Activated CD4-positive, CD25-positive, alpha-beta regulatory T cell treated with anti-CD3 and anti-CD28 coated beads, Interleukin-2, amount 50 U/mL, for 16 hours (primary cell): Measurements from ENCODE around the gene DEFB113.

ENCODE experiments used
- DNase-seq: peaks from one replicate; pipeline ENCODE4 v3.0.0-alpha.2; 2020; ENCODE audit warnings: low read depth, low spot score

The DEFB113 gene

GRCh38 chr6:49937017-49937416 lies 32.4 kb downstream of the DEFB113 start:
- no peak for DNase-seq

DNA sequence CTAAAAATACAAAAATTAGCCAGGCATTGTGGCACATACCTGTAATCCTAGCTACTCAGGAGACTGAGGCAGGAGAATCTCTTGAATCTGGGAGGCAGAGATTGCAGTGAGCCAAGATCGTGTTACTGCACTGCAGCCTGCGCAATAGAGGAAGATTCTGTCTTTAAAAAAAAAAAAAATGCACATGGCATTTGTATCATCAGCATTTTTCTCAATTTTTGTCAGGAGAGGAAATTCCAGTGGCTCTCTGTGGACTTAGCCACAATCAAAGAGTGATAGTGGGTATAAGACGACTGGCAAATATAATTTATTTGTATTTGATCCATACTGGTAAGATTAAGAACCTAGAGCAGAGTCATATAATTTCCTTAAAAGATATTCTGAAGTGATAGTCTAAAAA lies 34.0 kb downstream of the DEFB113 start:
- DNase-seq = no peak

DNA sequence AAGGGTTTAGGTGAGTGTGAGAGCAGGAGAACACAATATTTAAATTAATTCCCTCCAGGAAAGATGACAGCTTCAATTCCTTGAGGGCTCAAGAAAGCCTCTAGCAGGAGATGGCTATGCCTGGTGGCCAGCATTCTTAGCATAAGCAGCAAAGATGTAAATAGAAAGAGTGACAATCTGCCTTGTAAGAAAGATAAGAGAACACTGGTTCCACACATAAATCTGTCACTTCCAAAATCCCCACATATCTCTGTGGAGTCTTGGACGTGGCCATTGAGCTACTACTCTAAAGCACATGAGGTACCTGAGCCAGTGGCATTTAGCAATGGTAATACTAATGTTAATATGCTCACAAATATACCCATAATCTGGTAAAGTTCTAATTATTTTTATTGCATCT lies 34.7 kb downstream of the DEFB113 start:
- no peak for DNase-seq

DNA sequence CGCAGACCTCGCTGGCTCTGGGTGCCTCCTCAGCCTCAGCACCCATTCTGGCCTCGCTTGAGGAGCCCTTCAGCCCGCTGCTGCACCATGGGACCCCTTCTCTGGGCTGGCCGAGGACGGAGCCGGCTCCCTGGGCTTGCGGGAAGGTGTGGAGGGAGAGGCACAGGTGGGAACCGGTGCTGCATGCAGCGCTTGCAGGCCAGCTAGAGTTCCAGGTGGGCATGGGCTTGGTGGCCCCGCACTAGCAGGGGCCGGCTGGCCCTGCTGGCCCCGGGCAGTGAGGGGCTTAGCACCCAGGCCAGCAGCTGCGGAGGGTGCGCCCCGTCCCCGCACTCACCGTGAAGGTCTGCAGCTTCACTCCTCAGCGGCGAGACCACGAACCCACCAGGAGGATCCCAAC lies 35.9 kb downstream of the DEFB113 start:
- DNase-seq = no peak

GRCh38 chr6:49929340-49929739 lies 40.1 kb downstream of the DEFB113 start:
- no peak for DNase-seq

- DNase-seq = no peak
Measured at GRCh38 chr6:49923826-49924225, 45.6 kb downstream of the DEFB113 start.

DNA sequence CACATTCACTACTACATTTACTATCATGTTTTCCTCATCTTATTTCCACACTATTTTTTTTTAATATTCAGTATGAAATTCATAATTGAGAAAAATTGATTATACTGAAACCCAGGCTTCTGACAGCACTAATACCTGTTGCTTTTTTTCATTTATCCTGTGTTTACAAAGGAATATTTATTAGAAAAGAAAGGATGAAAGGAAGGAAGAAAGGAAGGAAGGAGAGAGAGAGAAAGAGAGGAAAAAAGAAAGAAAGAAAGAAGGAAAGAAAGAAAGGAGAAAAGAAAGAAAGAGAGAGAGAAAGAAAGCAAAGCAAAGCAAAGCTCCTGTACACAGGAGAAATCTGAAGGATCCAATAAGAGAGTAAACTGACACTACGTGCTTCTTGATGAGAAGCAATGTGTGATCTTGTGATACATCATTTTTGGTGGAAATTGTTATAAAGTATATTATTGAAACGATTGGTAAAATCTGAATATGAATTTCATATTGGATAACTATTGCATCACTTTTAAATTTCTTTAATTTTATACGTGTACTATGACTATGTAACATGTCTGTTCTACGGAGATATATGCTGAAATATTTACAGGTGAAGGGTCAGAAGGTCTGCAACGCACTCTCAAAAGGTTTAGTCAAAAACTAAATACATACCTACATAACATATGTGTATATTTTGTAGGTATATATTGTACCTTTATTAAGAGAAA lies 49.3 kb downstream of the DEFB113 start:
- DNase-seq = no peak

DNA sequence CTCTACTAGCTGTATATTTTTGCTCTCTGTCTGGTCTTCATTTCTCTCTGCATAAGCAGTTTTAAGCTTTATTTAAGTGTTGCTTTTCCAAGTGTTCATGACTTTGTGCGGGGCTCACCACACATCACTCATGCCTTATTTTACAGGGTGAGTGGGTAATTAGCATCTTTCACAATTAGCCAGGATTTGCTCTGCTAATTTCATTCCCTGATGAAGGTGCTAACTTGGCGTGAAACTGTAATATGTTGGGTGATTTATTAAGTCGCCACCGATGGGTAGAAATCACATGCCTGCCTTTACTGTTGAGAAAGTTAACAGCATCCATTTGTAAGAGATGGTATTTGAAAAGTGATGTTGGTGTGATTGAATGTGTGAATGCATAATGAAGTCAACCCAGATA lies 50.2 kb downstream of the DEFB113 start:
- no peak for DNase-seq

DNA sequence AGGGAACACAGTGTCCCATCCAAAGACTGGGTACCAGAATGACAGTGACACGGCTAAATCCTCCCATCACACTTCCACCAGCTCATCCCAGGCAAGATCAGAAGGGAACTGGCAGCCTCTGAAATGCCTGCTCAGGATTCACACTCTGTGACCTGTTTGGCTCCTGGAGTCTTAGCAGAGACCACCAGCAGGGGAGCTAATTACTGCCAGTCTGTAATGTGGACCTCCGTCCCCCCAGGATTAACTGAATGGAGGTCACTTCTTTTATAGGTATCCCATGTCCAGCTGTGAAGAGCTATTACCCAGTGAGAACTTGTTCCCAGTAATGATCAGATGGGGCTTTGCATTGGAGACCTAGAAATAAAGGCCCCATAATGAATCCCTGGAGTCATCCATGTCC lies 50.6 kb downstream of the DEFB113 start:
- DNase-seq = no peak
